K562 (cell line): ENCODE data around the gene PRDM10. TPM values are rescaled to one million over a fixed set of nuclear protein-coding genes. Genes with fewer than 3 reads are reported as not detected.

Experiments used
- ATAC-seq: fragments of 200-7000 bp; cut with Tn5 transposase; 3 replicates; pipeline ENCODE4 v1.9.1; 2020; ENCODE audit warnings: moderate library complexity
- BruUV-seq: library from RNA; stranded (reverse); fragments of 400-500 nt; replicated peaks from 2 replicates; lab custom pipeline; 2021; lab: Mats Ljungman, UMichigan
- CTCF ChIA-PET: fragments of 300-600 bp; formaldehyde crosslinking; extraction: SDS; loops from one replicate; lab custom pipeline; 2021; ENCODE audit warnings: low intra/inter-chr PET ratio; lab: Yijun Ruan, JAX
- POLR2A ChIA-PET: fragments of 300-600, 350-650 bp; sonication (Branson Sonifier 250); formaldehyde crosslinking; extraction: SDS; loops from one replicate; lab custom pipeline; 2021; ENCODE audit warnings: antibody characterized with exemption, inconsistent platforms; lab: Yijun Ruan, JAX
- DNase-seq, 4 experiments: peaks; one replicate each; pipeline versions ENCODE4 v3.0.0 to v3.0.0-alpha.2; 2011 to 2018; ENCODE audit warnings: low spot score in 3 of 4, mixed read lengths in 3 of 4; ENCODE audit errors: extremely low read depth in 1 of 4
- FAIRE-seq: peaks from 2 replicates; lab custom pipeline; 2011; peaks lifted over from hg19 to GRCh38; lab: Jason Lieb, UNC
- H2AFZ ChIP-seq: 2 replicates; pipeline ENCODE4 v1.6.0; 2011; ENCODE audit warnings: low read depth, low read length, control low read depth, inconsistent platforms
- H3K27ac ChIP-seq: fragments of 200-600 bp; 3 replicates; pipeline ENCODE4 v1.8.0; 2011; ENCODE audit warnings: low read depth, mild to moderate bottlenecking, control low read depth, inconsistent platforms, low read length, moderate library complexity, mixed read lengths; ENCODE audit errors: extremely low read depth
- H3K27me3 ChIP-seq, 2 experiments: fragments of 300-600 bp in 1 of 2; 2 replicates in 1 of 2; 3 replicates in 1 of 2; pipeline versions ENCODE4 v1.6.0 to v1.8.0; 2011; ENCODE audit warnings: inconsistent platforms in 2 of 2, low read length in 2 of 2, mild to moderate bottlenecking in 1 of 2, mixed read lengths in 1 of 2, moderate library complexity in 1 of 2; ENCODE audit not compliant: control insufficient read depth in 2 of 2, insufficient read depth in 2 of 2
- H3K36me3 ChIP-seq: fragments of 300-600 bp; 3 replicates; pipeline ENCODE4 v1.8.0; 2011; ENCODE audit warnings: mild to moderate bottlenecking, low read length, inconsistent platforms; ENCODE audit not compliant: control insufficient read depth, insufficient read depth
- H3K4me1 ChIP-seq, 2 experiments: fragments of 200-600 bp in 1 of 2; replicated peaks in 1 of 2; 2 replicates in 1 of 2; 3 replicates in 1 of 2; pipeline versions ENCODE4 v1.5.1 to v1.8.0; 2011; ENCODE audit warnings: inconsistent platforms in 2 of 2, low read length in 2 of 2, mild to moderate bottlenecking in 1 of 2, mixed read lengths in 1 of 2, moderate library complexity in 1 of 2; ENCODE audit not compliant: control insufficient read depth in 2 of 2, insufficient read depth in 2 of 2
- H3K4me2 ChIP-seq: 2 replicates; pipeline ENCODE4 v1.6.1; 2011; ENCODE audit warnings: low read length, control low read depth, inconsistent platforms, mixed read lengths; ENCODE audit not compliant: insufficient read depth
- H3K4me3 ChIP-seq: fragments of 200-600 bp; sonication (generic), shearing (Covaris generic); 2 replicates; pipeline ENCODE4 v1.5.1; 2016; ENCODE audit warnings: control low read depth, inconsistent platforms
- H3K79me2 ChIP-seq: fragments of 200-600 bp; 3 replicates; pipeline ENCODE4 v1.8.0; 2011; ENCODE audit warnings: low read length, inconsistent platforms; ENCODE audit not compliant: control insufficient read depth, insufficient read depth
- H3K9ac ChIP-seq, 2 experiments: 2 replicates each; pipeline versions ENCODE4 v1.6.0 to v1.6.1; 2011; ENCODE audit warnings: low read depth in 2 of 2, low read length in 2 of 2, control low read depth in 1 of 2, inconsistent platforms in 1 of 2, mild to moderate bottlenecking in 1 of 2, mixed read lengths in 1 of 2; ENCODE audit not compliant: insufficient read depth in 1 of 2
- H3K9me1 ChIP-seq: one replicate; pipeline ENCODE4 v1.6.0; 2011; ENCODE audit warnings: inconsistent platforms, mild to moderate bottlenecking, low read length, moderate library complexity; ENCODE audit not compliant: control insufficient read depth, insufficient read depth
- H3K9me3 ChIP-seq: replicated peaks from 2 replicates; pipeline ENCODE4 v1.5.1; 2011; ENCODE audit warnings: low read depth, low read length, inconsistent platforms; ENCODE audit not compliant: control insufficient read depth, insufficient read depth
- H4K20me1 ChIP-seq: replicated peaks from 2 replicates; pipeline ENCODE4 v1.6.1; 2011; ENCODE audit warnings: low read length, inconsistent platforms, mixed read lengths; ENCODE audit not compliant: control insufficient read depth, insufficient read depth
- BRD4 ChIP-seq: fragments of 200-600 bp; sonication (generic); IDR thresholded peaks from 2 replicates; pipeline ENCODE4 v1.6.1; 2017; ENCODE audit warnings: inconsistent platforms
- C11orf30 ChIP-seq: fragments of 450-650 bp; IDR thresholded peaks from 2 replicates; pipeline ENCODE4 v1.6.1; 2016; ENCODE audit warnings: low read depth, mild to moderate bottlenecking
- CBX5 ChIP-seq: IDR thresholded peaks from 2 replicates; pipeline ENCODE4 v1.6.1; 2014; ENCODE audit warnings: low read depth, borderline replicate concordance
- CHD2 ChIP-seq: IDR thresholded peaks from 2 replicates; pipeline ENCODE4 v1.6.1; 2011; ENCODE audit warnings: low read depth, low read length
- EGR1 ChIP-seq: fragments of 450-650 bp; conservative IDR thresholded peaks from 2 replicates; pipeline ENCODE4 v1.6.1; 2017; ENCODE audit warnings: mild to moderate bottlenecking
- ETS2 ChIP-seq: IDR thresholded peaks from 2 replicates; pipeline ENCODE4 v1.6.1; 2016; ENCODE audit warnings: borderline replicate concordance, missing genetic modification characterization, mild to moderate bottlenecking, moderate library complexity, missing compliant biosample characterization; ENCODE audit not compliant: poor library complexity, severe bottlenecking
- GATA2 ChIP-seq: sonication (generic); formaldehyde crosslinking; IDR thresholded peaks from 2 replicates; pipeline ENCODE4 v1.4.0; 2020; ENCODE audit warnings: mild to moderate bottlenecking, missing genetic modification reagents
- HNRNPK ChIP-seq: fragments of 200-400 bp; formaldehyde crosslinking; IDR thresholded peaks from one replicate; pipeline ENCODE4 v1.6.1; 2018; ENCODE audit warnings: mild to moderate bottlenecking, low read depth, low read length; ENCODE audit not compliant: poor library complexity, severe bottlenecking
- ILK ChIP-seq: fragments of 450-650 bp; IDR thresholded peaks from 2 replicates; pipeline ENCODE4 v1.6.1; 2016; ENCODE audit warnings: missing genetic modification characterization, low read depth, mild to moderate bottlenecking, missing compliant biosample characterization, moderate library complexity, borderline replicate concordance
- KDM1A ChIP-seq, 2 experiments: fragments of 450-650 bp; IDR thresholded peaks; 2 replicates each; pipeline ENCODE4 v1.6.1; 2016; ENCODE audit warnings: mild to moderate bottlenecking in 2 of 2
- NFE2 ChIP-seq: IDR thresholded peaks from 2 replicates; pipeline ENCODE4 v1.6.1; 2014; ENCODE audit warnings: antibody characterized with exemption, low read depth
- PKNOX1 ChIP-seq: fragments of 450-650 bp; IDR thresholded peaks from 2 replicates; pipeline ENCODE4 v1.6.1; 2016
- RAD21 ChIP-seq, 2 experiments: fragments of 250-450 bp in 1 of 2; fragments of 450-650 bp in 1 of 2; sonication (Bioruptor Pico) in 1 of 2; formaldehyde crosslinking in 1 of 2; IDR thresholded peaks in 1 of 2; conservative IDR thresholded peaks in 1 of 2; 2 replicates each; pipeline versions ENCODE4 v1.4.0 to v1.8.0; 2020 to 2022; ENCODE audit warnings: mild to moderate bottlenecking in 2 of 2, moderate library complexity in 1 of 2
- TAF15 ChIP-seq: fragments of 200-400 bp; formaldehyde crosslinking; IDR thresholded peaks from 2 replicates; pipeline ENCODE4 v1.6.1; 2017; ENCODE audit warnings: mild to moderate bottlenecking, low read depth, low read length, moderate library complexity
- TBL1XR1 ChIP-seq, 2 experiments: IDR thresholded peaks; 2 replicates each; pipeline ENCODE4 v1.6.1; 2012; ENCODE audit warnings: improper control_type of control experiment in 2 of 2, low read length in 2 of 2, mild to moderate bottlenecking in 1 of 2
- THAP7 ChIP-seq: fragments of 250-450 bp; sonication (Bioruptor Pico); IDR thresholded peaks from 2 replicates; pipeline ENCODE4 v1.5.0; 2021
- THRAP3 ChIP-seq: fragments of 450-650 bp; IDR thresholded peaks from 2 replicates; pipeline ENCODE4 v1.6.1; 2016; ENCODE audit warnings: mild to moderate bottlenecking, inconsistent platforms, borderline replicate concordance
- ZNF23 ChIP-seq: fragments of 250-450 bp; sonication (Bioruptor Pico); IDR thresholded peaks from 2 replicates; pipeline ENCODE4 v1.4.0; 2020; ENCODE audit warnings: mild to moderate bottlenecking
- ZNF561 ChIP-seq: fragments of 450-650 bp; formaldehyde crosslinking; conservative IDR thresholded peaks from 2 replicates; pipeline ENCODE4 v1.4.0; 2020; ENCODE audit warnings: mild to moderate bottlenecking, moderate library complexity
- ZNF778 ChIP-seq: fragments of 450-650 bp; formaldehyde crosslinking; IDR thresholded peaks from 2 replicates; pipeline ENCODE4 v1.4.0; 2020; ENCODE audit warnings: mild to moderate bottlenecking, moderate library complexity
- ZNF780A ChIP-seq: fragments of 250-450 bp; sonication (Bioruptor Pico); IDR thresholded peaks from 2 replicates; pipeline ENCODE4 v1.5.0; 2021; ENCODE audit warnings: mild to moderate bottlenecking
- WGBS: fragments of 100-300 bp; shearing (Covaris generic); methylation state at CpG from one replicate; pipeline ENCODE4 v1.1.6; 2016; ENCODE audit warnings: low coverage, mixed read lengths; ENCODE audit not compliant: insufficient coverage; ENCODE audit errors: missing lambda C conversion rate; 5-methylcytosine and 5-hydroxymethylcytosine counted together
- in situ Hi-C: fragments of 300-500 bp; cut with MboI; formaldehyde crosslinking; loops from 4 replicates; pipeline ENCODE4 v1.15.0; 2018; ENCODE audit warnings: inconsistent platforms, mixed read lengths
- intact Hi-C: fragments of 100-400 bp; cut with micrococcal nuclease; formaldehyde crosslinking; loops from 2 replicates; pipeline ENCODE4 v1.14.2; 2022
- polyA plus RNA-seq, 8 experiments: library from polyadenylated mRNA; depleted of rRNA in 4 of 8; stranded (reverse) in 5 of 8; unstranded in 3 of 8; fragments of >200 nt; fragmentation: Nextera tagmentation in 2 of 8; fragmentation: Illumina TruSeq in 1 of 8; extraction: Ambion mirVana in 2 of 8; extraction: Trizol in 1 of 8; gene quantifications; 2 replicates each; pipeline versions ENCODE4 v1.2.1 to v1.2.3, GENCODE V29; 2011 to 2014; ENCODE audit warnings: inconsistent platforms in 1 of 8, missing spikeins in 1 of 8
- total RNA-seq, 7 experiments: library from RNA; depleted of rRNA in 6 of 7; stranded (reverse); fragments of >200 nt in 6 of 7; fragmentation: Illumina TruSeq in 2 of 7; extraction: Trizol in 2 of 7; gene quantifications; 2 replicates each; pipeline versions ENCODE4 v1.2.1 to v1.2.3, GENCODE V29; 2011 to 2021; ENCODE audit warnings: low replicate concordance in 1 of 7
- TF ChIP-seq, protein P1 (sequence below): sonication (generic); IDR thresholded peaks from 2 replicates; pipeline ENCODE4 v1.6.1; 2016
- TF ChIP-seq, protein P2 (sequence below): fragments of 250-450 bp; sonication (Bioruptor Pico); IDR thresholded peaks from 2 replicates; pipeline ENCODE4 v1.8.0; 2021; ENCODE audit warnings: moderate library complexity, mild to moderate bottlenecking, inconsistent platforms

The PRDM10 gene
- total and polyA plus RNA-seq, 9 of the 15 experiments (the other 6 are each of a cell fraction or from before 2014, with no cell fraction given), result 0.89 to 9.3 (median 4.5) TPM

- Histone ChIP-seq H3K27me3 (0 out of 5 replicates have a peak, but pooled peaks cover 0 to under 1% of the 10 kb centered on the region in 2 experiments), H3K9me1 (no peaks in the 10 kb centered on the region), H4K20me1 (no peaks in the 10 kb centered on the region), H3K4me2 (no peak overlapping the region), H3K4me3 (no peak overlapping the region), H3K9ac (no peak overlapping the region), H3K79me2 (no peaks in the 10 kb centered on the region), H3K36me3 (no peaks in the 10 kb centered on the region), H3K27ac (no peak overlapping the region), H2AFZ (no peak overlapping the region), H3K4me1 (peaks cover 6 to 10% of the 10 kb centered on the region in 2 experiments; a peak in 4 of 5 replicates), H3K9me3 (no peaks in the 10 kb centered on the region)
- 37% methylated on average over 3 of the region's 3 CpGs for WGBS
- no TSS peak for BruUV-seq
- ATAC-seq (peak; percentile 62), FAIRE-seq (no peak), DNase-seq (peak in 1 of 4 experiments; percentile 10)
- in situ Hi-C loops, result loop anchor here (10.0 kb wide), 1 partner anchor 1508 kb away; no protein-coding TSS in a partner anchor
- POLR2A ChIA-PET, result interaction anchor here (0.5 to 0.8 kb wide), 2 partner anchors 34 to 92 kb away, joined by 3 to 5 read pairs; no protein-coding TSS in a partner anchor
- intact Hi-C loops, result no loop called here
- CTCF ChIA-PET, result no interaction called here
- TF ChIP-seq TBL1XR1 (IDR thresholded peaks at IDR 0.05; ENCODE audit: low read length in 2 of 2), result no peak
- no peak for TF ChIP-seq ZNF778 (CRISPR knock-in tag)
- TF ChIP-seq EGR1, result 0 out of 2 replicates have a peak, but pooled peaks have one; percentile 9
- TF ChIP-seq BRD4, result no peak
- TF ChIP-seq, protein P1, sequence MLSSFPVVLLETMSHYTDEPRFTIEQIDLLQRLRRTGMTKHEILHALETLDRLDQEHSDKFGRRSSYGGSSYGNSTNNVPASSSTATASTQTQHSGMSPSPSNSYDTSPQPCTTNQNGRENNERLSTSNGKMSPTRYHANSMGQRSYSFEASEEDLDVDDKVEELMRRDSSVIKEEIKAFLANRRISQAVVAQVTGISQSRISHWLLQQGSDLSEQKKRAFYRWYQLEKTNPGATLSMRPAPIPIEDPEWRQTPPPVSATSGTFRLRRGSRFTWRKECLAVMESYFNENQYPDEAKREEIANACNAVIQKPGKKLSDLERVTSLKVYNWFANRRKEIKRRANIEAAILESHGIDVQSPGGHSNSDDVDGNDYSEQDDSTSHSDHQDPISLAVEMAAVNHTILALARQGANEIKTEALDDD, result peak; percentile 71
- no peak for TF ChIP-seq RAD21 (CRISPR knock-in tag; conservative IDR thresholded peaks at IDR 0.05 in 1 of 2, IDR thresholded peaks at IDR 0.05 in 1 of 2)
- TF ChIP-seq KDM1A (IDR thresholded peaks at IDR 0.05), result peak; percentile 23 to 40; a peak in 1 of 4 replicates
- no peak for TF ChIP-seq ZNF23 (CRISPR knock-in tag)
- no peak for TF ChIP-seq ILK
- TF ChIP-seq ZNF561 (CRISPR knock-in tag), result no peak
- TF ChIP-seq PKNOX1, result peak; percentile 15; the same call in 1 of the 2 replicates
- no peak for TF ChIP-seq THAP7 (CRISPR knock-in tag)
- no peak for TF ChIP-seq TAF15
- TF ChIP-seq NFE2, result peak; percentile 20; the same call in 1 of the 2 replicates
- TF ChIP-seq CHD2, result no peak
- TF ChIP-seq, protein P2, sequence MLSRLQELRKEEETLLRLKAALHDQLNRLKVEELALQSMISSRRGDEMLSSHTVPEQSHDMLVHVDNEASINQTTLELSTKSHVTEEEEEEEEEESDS (CRISPR knock-in tag), result no peak
- TF ChIP-seq HNRNPK, result no peak
- TF ChIP-seq C11orf30, result peak; percentile 44
- no peak for TF ChIP-seq CBX5
- TF ChIP-seq ETS2 (tag), result no peak
- TF ChIP-seq GATA2 (CRISPR knock-in tag), result no peak
- no peak for TF ChIP-seq THRAP3
- TF ChIP-seq ZNF780A (CRISPR knock-in tag), result no peak
Observed at GRCh38 chr11:130037058-130037457, 34.4 kb upstream of the PRDM10 start.
